CD14-positive monocyte (primary cell): ENCODE measurements around the gene METTL22. TPM values are rescaled to one million over a fixed set of nuclear protein-coding genes. Genes with fewer than 3 reads are reported as not detected.

ENCODE experiments used
- DNase-seq, 3 donors: peaks; one replicate each; pipeline ENCODE4 v3.0.0-alpha.2; 2011 to 2022
- H2AFZ ChIP-seq: 2 replicates; pipeline ENCODE4 v1.6.0; 2012; ENCODE audit warnings: mild to moderate bottlenecking, low read depth, low read length, inconsistent platforms; ENCODE audit not compliant: insufficient read depth, poor library complexity, severe bottlenecking
- H3K27ac ChIP-seq, 2 donors: 1 replicate in 1 of 2; 2 replicates in 1 of 2; pipeline ENCODE4 v1.5.1; 2012 to 2013; ENCODE audit warnings: low read length in 2 of 2, control low read depth in 1 of 2, inconsistent platforms in 1 of 2, low read depth in 1 of 2, mild to moderate bottlenecking in 1 of 2
- H3K27me3 ChIP-seq, 2 donors: one replicate each; pipeline versions ENCODE4 v1.6.0 to v1.6.1; 2011 to 2013; ENCODE audit warnings: low read length in 2 of 2; ENCODE audit not compliant: control insufficient read depth in 2 of 2, insufficient read depth in 2 of 2
- H3K36me3 ChIP-seq, 2 donors: replicated peaks in 1 of 2; 1 replicate in 1 of 2; 2 replicates in 1 of 2; pipeline versions ENCODE4 v1.5.1 to v1.6.1; 2012 to 2013; ENCODE audit warnings: low read length in 2 of 2, control low read depth in 1 of 2, inconsistent platforms in 1 of 2, mild to moderate bottlenecking in 1 of 2; ENCODE audit not compliant: insufficient read depth in 2 of 2, control insufficient read depth in 1 of 2
- H3K4me1 ChIP-seq, 2 donors: 1 replicate in 1 of 2; 2 replicates in 1 of 2; pipeline versions ENCODE4 v1.5.1 to v1.6.1; 2012 to 2013; ENCODE audit warnings: low read length in 2 of 2, control low read depth in 1 of 2, inconsistent platforms in 1 of 2, mild to moderate bottlenecking in 1 of 2, moderate library complexity in 1 of 2; ENCODE audit not compliant: insufficient read depth in 2 of 2, control insufficient read depth in 1 of 2
- H3K4me2 ChIP-seq: replicated peaks from 2 replicates; pipeline ENCODE3; 2012; ENCODE audit warnings: low read length, moderate library complexity, mild to moderate bottlenecking; ENCODE audit not compliant: poor library complexity, severe bottlenecking; ENCODE audit errors: extremely low read depth
- H3K4me3 ChIP-seq, 3 experiments: fragments of 200-600 bp in 1 of 3; sonication (generic) in 1 of 3; replicated peaks in 1 of 3; 1 replicate in 2 of 3; 2 replicates in 1 of 3; pipeline ENCODE4 v1.5.1; 2011 to 2013; ENCODE audit warnings: low read length in 3 of 3, mild to moderate bottlenecking in 3 of 3, control low read depth in 2 of 3, low read depth in 2 of 3, inconsistent platforms in 1 of 3, moderate library complexity in 1 of 3
- H3K79me2 ChIP-seq: 2 replicates; pipeline ENCODE4 v1.6.0; 2012; ENCODE audit warnings: mild to moderate bottlenecking, control low read depth, inconsistent platforms, low read length, moderate library complexity; ENCODE audit not compliant: insufficient read depth
- H3K9ac ChIP-seq: 2 replicates; pipeline ENCODE4 v1.6.0; 2017; ENCODE audit warnings: low read length, mild to moderate bottlenecking; ENCODE audit not compliant: insufficient read depth, poor library complexity, severe bottlenecking
- H3K9me3 ChIP-seq, 2 donors: replicated peaks in 1 of 2; 1 replicate in 1 of 2; 2 replicates in 1 of 2; pipeline versions ENCODE4 v1.5.1 to v1.6.1; 2012 to 2013; ENCODE audit warnings: low read length in 2 of 2, control low read depth in 1 of 2; ENCODE audit not compliant: control insufficient read depth in 1 of 2, insufficient read depth in 1 of 2
- H4K20me1 ChIP-seq: 2 replicates; pipeline ENCODE4 v1.6.0; 2012; ENCODE audit warnings: mild to moderate bottlenecking, low read length, control low read depth, moderate library complexity; ENCODE audit not compliant: insufficient read depth
- H3K27ac Mint-ChIP-seq, 7 donors: one replicate each; pipeline ENCODE4 v1.8.0; 2020; ENCODE audit warnings: mild to moderate bottlenecking in 7 of 7, mixed read lengths in 7 of 7, moderate library complexity in 6 of 7, inconsistent platforms in 2 of 7
- H3K27me3 Mint-ChIP-seq, 3 donors: one replicate each; pipeline ENCODE4 v1.8.0; 2021 to 2022; ENCODE audit warnings: low read depth in 3 of 3, mild to moderate bottlenecking in 3 of 3, mixed read lengths in 3 of 3, moderate library complexity in 3 of 3, inconsistent platforms in 1 of 3
- H3K36me3 Mint-ChIP-seq, 2 donors: one replicate each; pipeline ENCODE4 v1.8.0; 2020; ENCODE audit warnings: mixed read lengths in 2 of 2, inconsistent platforms in 1 of 2, mild to moderate bottlenecking in 1 of 2
- H3K4me1 Mint-ChIP-seq: one replicate; pipeline ENCODE4 v1.8.0; 2020; ENCODE audit warnings: mild to moderate bottlenecking, mixed read lengths
- H3K4me3 Mint-ChIP-seq, 2 donors: one replicate each; pipeline ENCODE4 v1.8.0; 2020; ENCODE audit warnings: mild to moderate bottlenecking in 2 of 2, mixed read lengths in 2 of 2, moderate library complexity in 1 of 2
- H3K9me3 Mint-ChIP-seq, 7 donors: one replicate each; pipeline ENCODE4 v1.8.0; 2020 to 2022; ENCODE audit warnings: mixed read lengths in 7 of 7, mild to moderate bottlenecking in 6 of 7, moderate library complexity in 6 of 7, inconsistent platforms in 2 of 7
- WGBS: methylation state at CpG from one replicate; pipeline ENCODE4 v1.1.5; 2013; ENCODE audit warnings: missing lambda C conversion rate; ENCODE audit not compliant: insufficient coverage; 5-methylcytosine and 5-hydroxymethylcytosine counted together
- intact Hi-C, 2 donors: fragments of 100-400 bp; cut with micrococcal nuclease; formaldehyde crosslinking; loops; one replicate each; pipeline versions ENCODE4 v1.15.0 to v1.15.1; 2023
- polyA plus RNA-seq, 3 donors: library from polyadenylated mRNA; depleted of rRNA in 1 of 3; unstranded in 2 of 3; stranded (reverse) in 1 of 3; fragments of 300-500 nt in 2 of 3; fragments of >200 nt in 1 of 3; fragmentation: Illumina TruSeq in 2 of 3; gene quantifications; 1 replicate in 2 of 3; 2 replicates in 1 of 3; pipeline ENCODE4 v1.2.3, GENCODE V29; 2012 to 2021
- TF ChIP-seq, protein P1 (sequence below): fragments of 200-600 bp; IDR thresholded peaks from one replicate; pipeline ENCODE4 v1.8.0; 2022; ENCODE audit warnings: antibody characterized with exemption, mild to moderate bottlenecking

Gene METTL22
- polyA plus RNA-seq, 3 donors, result 36.0 to 44.0 (median 38.9) TPM

GRCh38 chr16:8576141-8577004 lies 45.1 kb upstream of the METTL22 start:
- H4K20me1 ChIP-seq, result no peaks in the 10 kb centered on the region
- Mint-ChIP-seq H3K27ac (no peak overlapping the region), H3K4me3 (no peak overlapping the region), H3K9me3 (peaks cover 0 to 1% (median 0%) of the 10 kb centered on the region in 7 donors), H3K27me3 (peaks cover 2 to 20% (median 9%) of the 10 kb centered on the region in 3 donors), H3K4me1 (peaks cover 9% of the 10 kb centered on the region), H3K36me3 (no peaks in the 10 kb centered on the region)
- no peaks in the 10 kb centered on the region for H3K36me3 ChIP-seq
- no peaks in the 10 kb centered on the region for H3K79me2 ChIP-seq
- H3K27me3 ChIP-seq, result peaks cover 0 to 2% of the 10 kb centered on the region in 2 donors
- H3K9me3 ChIP-seq, result no peaks in the 10 kb centered on the region
- H3K4me1 ChIP-seq, result no peaks in the 10 kb centered on the region
- H3K4me2 ChIP-seq, result no peak overlapping the region
- TF ChIP-seq, protein P1, sequence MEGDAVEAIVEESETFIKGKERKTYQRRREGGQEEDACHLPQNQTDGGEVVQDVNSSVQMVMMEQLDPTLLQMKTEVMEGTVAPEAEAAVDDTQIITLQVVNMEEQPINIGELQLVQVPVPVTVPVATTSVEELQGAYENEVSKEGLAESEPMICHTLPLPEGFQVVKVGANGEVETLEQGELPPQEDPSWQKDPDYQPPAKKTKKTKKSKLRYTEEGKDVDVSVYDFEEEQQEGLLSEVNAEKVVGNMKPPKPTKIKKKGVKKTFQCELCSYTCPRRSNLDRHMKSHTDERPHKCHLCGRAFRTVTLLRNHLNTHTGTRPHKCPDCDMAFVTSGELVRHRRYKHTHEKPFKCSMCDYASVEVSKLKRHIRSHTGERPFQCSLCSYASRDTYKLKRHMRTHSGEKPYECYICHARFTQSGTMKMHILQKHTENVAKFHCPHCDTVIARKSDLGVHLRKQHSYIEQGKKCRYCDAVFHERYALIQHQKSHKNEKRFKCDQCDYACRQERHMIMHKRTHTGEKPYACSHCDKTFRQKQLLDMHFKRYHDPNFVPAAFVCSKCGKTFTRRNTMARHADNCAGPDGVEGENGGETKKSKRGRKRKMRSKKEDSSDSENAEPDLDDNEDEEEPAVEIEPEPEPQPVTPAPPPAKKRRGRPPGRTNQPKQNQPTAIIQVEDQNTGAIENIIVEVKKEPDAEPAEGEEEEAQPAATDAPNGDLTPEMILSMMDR, result no peak
- no peak overlapping the region for H3K27ac ChIP-seq
- no peak for DNase-seq
- 100% methylated on average over 2 of the region's 4 CpGs for WGBS
- no peak overlapping the region for H2AFZ ChIP-seq
- intact Hi-C loops, result no loop called here
- H3K4me3 ChIP-seq, result no peak overlapping the region
- H3K9ac ChIP-seq, result no peak overlapping the region

DNA sequence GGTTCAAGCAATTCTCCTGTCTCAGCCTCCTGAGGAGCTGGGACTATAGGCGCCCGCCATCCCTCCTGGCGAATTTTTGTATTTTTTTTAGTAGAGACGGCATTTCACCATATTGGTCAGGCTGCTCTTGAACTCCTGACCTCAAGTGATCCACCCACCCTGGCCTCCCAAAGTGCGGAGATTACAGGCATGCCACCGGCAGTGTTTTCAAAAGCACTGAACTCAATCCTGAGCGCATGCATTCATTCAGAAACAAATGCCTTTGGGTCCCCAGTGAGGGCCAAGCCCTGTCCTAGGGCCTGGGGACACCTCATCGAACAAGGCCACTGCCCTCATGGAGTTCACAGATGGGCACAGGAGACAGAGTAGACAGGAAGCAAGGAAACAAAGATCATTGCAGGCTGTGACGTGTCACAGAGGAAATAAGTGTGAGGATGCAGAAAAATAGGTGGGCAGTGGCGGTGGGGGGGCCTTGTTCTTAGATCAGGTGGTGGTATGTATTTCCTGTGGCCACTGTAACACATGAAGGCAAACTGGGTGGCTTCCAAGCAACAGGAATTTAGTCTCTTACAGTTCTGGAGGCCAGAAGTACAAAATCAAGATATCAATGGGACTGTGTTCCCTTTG lies 43.7 kb upstream of the METTL22 start:
- Histone ChIP-seq H3K36me3 (no peaks in the 10 kb centered on the region), H2AFZ (no peak overlapping the region), H3K9me3 (no peaks in the 10 kb centered on the region), H3K9ac (no peak overlapping the region), H3K4me3 (no peak overlapping the region), H3K4me1 (peaks cover 7 to 9% of the 10 kb centered on the region in 2 donors), H3K79me2 (no peaks in the 10 kb centered on the region), H3K4me2 (no peak overlapping the region), H3K27me3 (peaks cover 0 to 2% of the 10 kb centered on the region in 2 donors), H4K20me1 (no peaks in the 10 kb centered on the region), H3K27ac (no peak overlapping the region)
- H3K27me3 Mint-ChIP-seq, result peaks cover 4 to 18% (median 9%) of the 10 kb centered on the region in 3 donors
- TF ChIP-seq, protein P1, result no peak
- no peaks in the 10 kb centered on the region for H3K36me3 Mint-ChIP-seq
- DNase-seq, result no peak
- intact Hi-C loops, result no loop called here
- H3K27ac Mint-ChIP-seq, result peak overlapping the region in 1 of 7 donors; percentile 4
- WGBS, result 94% methylated on average over 10 of the region's 10 CpGs
- H3K9me3 Mint-ChIP-seq, result peaks cover 0 to 2% (median 0%) of the 10 kb centered on the region in 7 donors
- H3K4me1 Mint-ChIP-seq, result peaks cover 14% of the 10 kb centered on the region
- no peak overlapping the region for H3K4me3 Mint-ChIP-seq
